Psoas muscle (tissue), 8 donors: ENCODE measurements around the gene EPC2. TPM values are rescaled to one million over a fixed set of nuclear protein-coding genes. Genes with fewer than 3 reads are reported as not detected.

ENCODE experiments used
- ATAC-seq, 4 donors: fragments of 200-7000 bp; cut with Tn5 transposase; one replicate each; pipeline ENCODE4 v1.9.1; 2020; ENCODE audit warnings: moderate library complexity in 3 of 4, mild to moderate bottlenecking in 2 of 4
- DNase-seq, 2 donors: peaks; one replicate each; pipeline ENCODE4 v3.0.0-alpha.2; 2020
- H3K27ac ChIP-seq: fragments of 200-600 bp; one replicate; pipeline ENCODE4 v1.8.0; 2022
- H3K27me3 ChIP-seq, 3 donors: fragments of 200-600 bp in 1 of 3; one replicate each; pipeline versions ENCODE4 v1.6.1 to v1.8.0; 2013 to 2022; ENCODE audit warnings: low read length in 2 of 3, mild to moderate bottlenecking in 2 of 3, moderate library complexity in 1 of 3; ENCODE audit not compliant: insufficient read depth in 3 of 3
- H3K36me3 ChIP-seq, 2 donors: fragments of 200-600 bp in 1 of 2; one replicate each; pipeline versions ENCODE4 v1.6.1 to v1.8.0; 2013 to 2022; ENCODE audit warnings: low read depth in 1 of 2, mild to moderate bottlenecking in 1 of 2, moderate library complexity in 1 of 2; ENCODE audit not compliant: insufficient read depth in 1 of 2
- H3K4me1 ChIP-seq: fragments of 200-600 bp; one replicate; pipeline ENCODE4 v1.8.0; 2022
- H3K4me3 ChIP-seq: fragments of 200-600 bp; one replicate; pipeline ENCODE4 v1.8.0; 2022; ENCODE audit warnings: mild to moderate bottlenecking
- H3K9me3 ChIP-seq: fragments of 200-600 bp; one replicate; pipeline ENCODE4 v1.8.0; 2022
- CTCF ChIP-seq: fragments of 200-600 bp; IDR thresholded peaks from one replicate; pipeline ENCODE4 v1.8.0; 2022; ENCODE audit warnings: antibody characterized with exemption
- WGBS, 3 donors: extraction: QIAGEN DNeasy Blood & Tissue Kit; methylation state at CpG; one replicate each; pipeline versions ENCODE4 v1.1.6 to v1.1.7; 2013; 5-methylcytosine and 5-hydroxymethylcytosine counted together
- intact Hi-C, 2 donors: fragments of 100-400 bp; cut with DNase I; formaldehyde crosslinking; loops; one replicate each; pipeline versions ENCODE4 v1.11.0 to v1.14.2; 2022
- polyA plus RNA-seq, 3 donors: library from polyadenylated mRNA; stranded (reverse); fragments of 200-250 nt; gene quantifications; one replicate each; pipeline ENCODE4 v1.2.3, GENCODE V29; 2013
- total RNA-seq, 4 donors: library from RNA; stranded (reverse); fragmentation: NEBNext Ultra II Directional in 2 of 4; extraction: Animal tissue kit (Norgen Biotek cat#: 25700) in 2 of 4; gene quantifications; one replicate each; pipeline versions ENCODE4 v1.2.1 to v1.2.4, GENCODE V29; 2021 to 2023
- donor health status: healthy with polysubstance abuse.
- donor health status: DM: no; HTN: no; CAD: no; lungs with moderate emphysema.
- donor health status: Bipolar disorder and iron deficiency.
- donor health status: healthy.
- donor health status: DM: yes; HTN: yes; CAD: no.
- donor health status: DM: no; HTN: no; CAD: no.
- donor health status: DM: no; HTN: no; CAD: no.
- donor health status: DM: yes; HTN: yes; CAD: no.

Gene EPC2
- total and polyA plus RNA-seq, 7 donors: 6.3 to 21.4 (median 15.7) TPM

GRCh38 chr2:148730085-148730484 is 85.5 kb downstream of the EPC2 start:
- Histone ChIP-seq H3K27ac (no peak overlapping the region), H3K36me3 (no peaks in the 10 kb centered on the region), H3K27me3 (no peaks in the 10 kb centered on the region), H3K9me3 (peaks cover 11% of the 10 kb centered on the region), H3K4me3 (no peak overlapping the region), H3K4me1 (no peaks in the 10 kb centered on the region)
- TF ChIP-seq CTCF: no peak
- intact Hi-C loops: no loop called here
- ATAC-seq: no peak
- DNase-seq: no peak

GRCh38 chr2:148737742-148738141 is 93.2 kb downstream of the EPC2 start:
- DNase-seq (no peak), ATAC-seq (no peak)
- Histone ChIP-seq H3K4me1 (peaks cover 18% of the 10 kb centered on the region), H3K36me3 (no peaks in the 10 kb centered on the region), H3K4me3 (no peak overlapping the region), H3K27me3 (no peaks in the 10 kb centered on the region), H3K27ac (no peak overlapping the region), H3K9me3 (no peaks in the 10 kb centered on the region)
- WGBS, 3 donors: 97 to 99% (median 98%) methylated on average over 5 of the region's 5 CpGs
- TF ChIP-seq CTCF: no peak
- intact Hi-C loops: loop anchor here in 1 of 2 donors (5.0 kb wide), 1 partner anchor 90 kb away; no protein-coding TSS in a partner anchor

- H3K27me3 ChIP-seq: no peaks in the 10 kb centered on the region
- TF ChIP-seq CTCF: no peak
- H3K36me3 ChIP-seq: no peaks in the 10 kb centered on the region
- peaks cover 21% of the 10 kb centered on the region for H3K4me1 ChIP-seq
- 84 to 94% (median 91%) methylated on average over 2 of the region's 2 CpGs for WGBS, 3 donors
- no peak for DNase-seq
- no peaks in the 10 kb centered on the region for H3K9me3 ChIP-seq
- no peak for ATAC-seq
- H3K27ac ChIP-seq: no peak overlapping the region
- no peak overlapping the region for H3K4me3 ChIP-seq
- intact Hi-C loops: loop anchor here in 1 of 2 donors (5.0 kb wide), 1 partner anchor 92 kb away; no protein-coding TSS in a partner anchor
Observed at GRCh38 chr2:148739454-148740105, 95.0 kb downstream of the EPC2 start.

- DNase-seq (no peak), ATAC-seq (peak in 2 of 4 donors; percentile 35 to 65)
- no peaks in the 10 kb centered on the region for H3K36me3 ChIP-seq
- H3K9me3 ChIP-seq: no peaks in the 10 kb centered on the region
- H3K27me3 ChIP-seq: no peaks in the 10 kb centered on the region
- H3K27ac ChIP-seq: no peak overlapping the region
- peaks cover 21% of the 10 kb centered on the region for H3K4me1 ChIP-seq
- no peak for TF ChIP-seq CTCF
- WGBS, 3 donors: 48 to 58% (median 51%) methylated on average over 4 of the region's 4 CpGs
- intact Hi-C loops: no loop called here
- H3K4me3 ChIP-seq: no peak overlapping the region
Observed at GRCh38 chr2:148742373-148742772, 97.8 kb downstream of the EPC2 start.
